ES-I3 (cell line): ENCODE data around the gene DGKZ.

ENCODE experiments used
- H3K36me3 ChIP-seq: 2 replicates; pipeline ENCODE4 v1.6.1; 2013; ENCODE audit warnings: mild to moderate bottlenecking, low read length, control low read depth, moderate library complexity; ENCODE audit not compliant: insufficient read depth
- H3K4me1 ChIP-seq: 2 replicates; pipeline ENCODE4 v1.6.1; 2013; ENCODE audit warnings: mild to moderate bottlenecking, control low read depth, low read length; ENCODE audit not compliant: insufficient read depth
- H3K9ac ChIP-seq: 2 replicates; pipeline ENCODE4 v1.6.1; 2013; ENCODE audit warnings: low read depth, mild to moderate bottlenecking, low read length, moderate library complexity
- H3K9me3 ChIP-seq: 2 replicates; pipeline ENCODE4 v1.6.1; 2013; ENCODE audit warnings: mild to moderate bottlenecking, low read length, moderate library complexity; ENCODE audit not compliant: control insufficient read depth, insufficient read depth

Gene DGKZ

GRCh38 chr11:46309814-46310259 is 37.4 kb upstream of the DGKZ start:
- no peaks in the 10 kb centered on the region for H3K9me3 ChIP-seq
- H3K4me1 ChIP-seq = peaks cover 13% of the 10 kb centered on the region
- no peaks in the 10 kb centered on the region for H3K36me3 ChIP-seq
- H3K9ac ChIP-seq = no peak overlapping the region

- no peaks in the 10 kb centered on the region for H3K4me1 ChIP-seq
- no peak overlapping the region for H3K9ac ChIP-seq
- no peaks in the 10 kb centered on the region for H3K9me3 ChIP-seq
- no peaks in the 10 kb centered on the region for H3K36me3 ChIP-seq
Measured at GRCh38 chr11:46315033-46315738, 32.1 kb upstream of the DGKZ start.

- Histone ChIP-seq H3K9ac (no peak overlapping the region), H3K9me3 (no peaks in the 10 kb centered on the region), H3K36me3 (no peaks in the 10 kb centered on the region), H3K4me1 (no peaks in the 10 kb centered on the region)
Measured at GRCh38 chr11:46315783-46316563, 31.3 kb upstream of the DGKZ start.

GRCh38 chr11:46319074-46319453 is 28.2 kb upstream of the DGKZ start:
- no peaks in the 10 kb centered on the region for H3K4me1 ChIP-seq
- no peaks in the 10 kb centered on the region; the same call in 1 of the 2 replicates for H3K36me3 ChIP-seq

GRCh38 chr11:46321757-46322156 is 25.5 kb upstream of the DGKZ start:
- Histone ChIP-seq H3K36me3 (no peaks in the 10 kb centered on the region; the same call in 1 of the 2 replicates), H3K9ac (no peak overlapping the region), H3K4me1 (no peaks in the 10 kb centered on the region), H3K9me3 (no peaks in the 10 kb centered on the region)

More at GRCh38 chr11:46319074-46319453, 28.2 kb upstream of the DGKZ start:
- H3K9ac ChIP-seq = no peak overlapping the region
- H3K9me3 ChIP-seq = no peaks in the 10 kb centered on the region

GRCh38 chr11:46322759-46323158 is 24.5 kb upstream of the DGKZ start:
- Histone ChIP-seq H3K4me1 (no peaks in the 10 kb centered on the region), H3K9ac (no peak overlapping the region), H3K36me3 (no peaks in the 10 kb centered on the region; the same call in 1 of the 2 replicates), H3K9me3 (no peaks in the 10 kb centered on the region)

- H3K9me3 ChIP-seq = no peaks in the 10 kb centered on the region
- no peak overlapping the region for H3K9ac ChIP-seq
- no peaks in the 10 kb centered on the region for H3K36me3 ChIP-seq
- peaks cover 18% of the 10 kb centered on the region for H3K4me1 ChIP-seq
Measured at GRCh38 chr11:46326813-46327416, 20.3 kb upstream of the DGKZ start.

- no peaks in the 10 kb centered on the region for H3K9me3 ChIP-seq
- peaks cover 18% of the 10 kb centered on the region for H3K4me1 ChIP-seq
- no peak overlapping the region for H3K9ac ChIP-seq
- H3K36me3 ChIP-seq = no peaks in the 10 kb centered on the region
Measured at GRCh38 chr11:46327829-46328228, 19.4 kb upstream of the DGKZ start.

GRCh38 chr11:46330154-46330553 is 17.1 kb upstream of the DGKZ start:
- Histone ChIP-seq H3K36me3 (no peaks in the 10 kb centered on the region), H3K9ac (no peak overlapping the region), H3K9me3 (no peaks in the 10 kb centered on the region), H3K4me1 (peaks cover 21% of the 10 kb centered on the region)

- no peak overlapping the region for H3K9ac ChIP-seq
Measured at GRCh38 chr11:46330563-46331281, 16.5 kb upstream of the DGKZ start.

GRCh38 chr11:46331282-46331984 is 15.8 kb upstream of the DGKZ start:
- H3K36me3 ChIP-seq = no peaks in the 10 kb centered on the region
- peaks cover 31% of the 10 kb centered on the region for H3K4me1 ChIP-seq
- no peak overlapping the region for H3K9ac ChIP-seq
- H3K9me3 ChIP-seq = no peaks in the 10 kb centered on the region

More at GRCh38 chr11:46330563-46331281, 16.5 kb upstream of the DGKZ start:
- H3K4me1 ChIP-seq = peaks cover 24% of the 10 kb centered on the region
- H3K36me3 ChIP-seq = no peaks in the 10 kb centered on the region
- H3K9me3 ChIP-seq = no peaks in the 10 kb centered on the region

- Histone ChIP-seq H3K9ac (peak overlapping the region; percentile 63; the same call in 1 of the 2 replicates), H3K4me1 (peaks cover 36% of the 10 kb centered on the region), H3K9me3 (no peaks in the 10 kb centered on the region), H3K36me3 (no peaks in the 10 kb centered on the region)
Measured at GRCh38 chr11:46332093-46332567, 15.1 kb upstream of the DGKZ start.

GRCh38 chr11:46332568-46333393 is 14.5 kb upstream of the DGKZ start:
- Histone ChIP-seq H3K36me3 (no peaks in the 10 kb centered on the region), H3K9me3 (no peaks in the 10 kb centered on the region), H3K4me1 (peaks cover 39% of the 10 kb centered on the region), H3K9ac (peak overlapping the region; percentile 63; the same call in 1 of the 2 replicates)
